Common myeloid progenitor, CD34-positive (primary cell): Measurements from ENCODE around the gene TTC27.

Source experiments
- CTCF ChIA-PET: fragments of 350-600 bp; sonication (Branson Sonifier 250); formaldehyde crosslinking; loops from one replicate; lab custom pipeline; 2021; ENCODE audit warnings: antibody characterized with exemption; lab: Charles Lee
- POLR2A ChIA-PET: fragments of 350-600 bp; sonication (Branson Sonifier 250); formaldehyde crosslinking; loops from one replicate; lab custom pipeline; 2021; ENCODE audit warnings: antibody characterized with exemption; lab: Charles Lee
- DNase-seq, 3 donors: peaks; one replicate each; pipeline versions ENCODE4 v3.0.0 to v3.0.0-alpha.2; 2013
- H3K27ac ChIP-seq, 2 experiments: 1 replicate in 1 of 2; 2 replicates in 1 of 2; pipeline ENCODE4 v1.7.0; 2013; ENCODE audit warnings: inconsistent platforms in 2 of 2, low read length in 2 of 2, mild to moderate bottlenecking in 2 of 2, low read depth in 1 of 2, moderate library complexity in 1 of 2; ENCODE audit not compliant: severe bottlenecking in 2 of 2, insufficient read depth in 1 of 2, poor library complexity in 1 of 2
- H3K27me3 ChIP-seq, 5 experiments: replicated peaks in 2 of 5; 1 replicate in 3 of 5; 2 replicates in 2 of 5; pipeline versions ENCODE4 v1.6.1 to v1.7.0; 2013; ENCODE audit warnings: low read length in 4 of 5, mild to moderate bottlenecking in 2 of 5, moderate library complexity in 2 of 5, inconsistent platforms in 1 of 5; ENCODE audit not compliant: insufficient read depth in 5 of 5, control insufficient read depth in 4 of 5
- H3K36me3 ChIP-seq, 4 experiments: 1 replicate in 2 of 4; 2 replicates in 2 of 4; pipeline versions ENCODE4 v1.6.1 to v1.7.0; 2013; ENCODE audit warnings: low read length in 3 of 4, control low read depth in 1 of 4, mild to moderate bottlenecking in 1 of 4; ENCODE audit not compliant: control insufficient read depth in 4 of 4, insufficient read depth in 4 of 4
- H3K4me1 ChIP-seq, 4 experiments: 1 replicate in 3 of 4; 2 replicates in 1 of 4; pipeline versions ENCODE4 v1.6.1 to v1.7.1; 2013; ENCODE audit warnings: low read length in 3 of 4, mild to moderate bottlenecking in 3 of 4, control low read depth in 1 of 4, inconsistent platforms in 1 of 4, moderate library complexity in 1 of 4; ENCODE audit not compliant: control insufficient read depth in 4 of 4, insufficient read depth in 4 of 4; ENCODE audit errors: control extremely low read depth in 1 of 4
- H3K4me3 ChIP-seq, 7 experiments: 1 replicate in 4 of 7; 2 replicates in 3 of 7; pipeline versions ENCODE4 v1.5.1 to v1.7.0; 2013; ENCODE audit warnings: mild to moderate bottlenecking in 7 of 7, low read length in 6 of 7, moderate library complexity in 6 of 7, inconsistent platforms in 2 of 7, low read depth in 2 of 7, control low read depth in 1 of 7; ENCODE audit not compliant: insufficient read depth in 4 of 7, control insufficient read depth in 1 of 7; ENCODE audit errors: extremely low read depth in 1 of 7
- H3K9me3 ChIP-seq, 5 experiments: 1 replicate in 4 of 5; 2 replicates in 1 of 5; pipeline versions ENCODE4 v1.6.1 to v1.7.1; 2013; ENCODE audit warnings: low read length in 4 of 5, mild to moderate bottlenecking in 2 of 5, inconsistent platforms in 1 of 5, low read depth in 1 of 5, moderate library complexity in 1 of 5; ENCODE audit not compliant: control insufficient read depth in 4 of 5, insufficient read depth in 2 of 5; ENCODE audit errors: control extremely low read depth in 1 of 5
- WGBS: methylation state at CpG from one replicate; pipeline ENCODE4 v1.1.5; 2013; ENCODE audit not compliant: insufficient coverage; 5-methylcytosine and 5-hydroxymethylcytosine counted together

The TTC27 gene

GRCh38 chr2:32849456-32850194, 221.8 kb downstream of the TTC27 start:
- DNase-seq = no peak
- Histone ChIP-seq H3K36me3 (no peaks in the 10 kb centered on the region), H3K9me3 (peaks cover 0 to 2% (median 0%) of the 10 kb centered on the region in 5 experiments), H3K27me3 (no peaks in the 10 kb centered on the region), H3K4me1 (no peaks in the 10 kb centered on the region), H3K27ac (no peak overlapping the region), H3K4me3 (no peak overlapping the region)
- 100% methylated on average over 2 of the region's 5 CpGs for WGBS
- POLR2A ChIA-PET = no interaction called here
- CTCF ChIA-PET = interaction anchor here (1.5 to 1.6 kb wide), 2 partner anchors 14 to 27 kb away, joined by 4 to 5 read pairs; no protein-coding TSS in a partner anchor

DNA sequence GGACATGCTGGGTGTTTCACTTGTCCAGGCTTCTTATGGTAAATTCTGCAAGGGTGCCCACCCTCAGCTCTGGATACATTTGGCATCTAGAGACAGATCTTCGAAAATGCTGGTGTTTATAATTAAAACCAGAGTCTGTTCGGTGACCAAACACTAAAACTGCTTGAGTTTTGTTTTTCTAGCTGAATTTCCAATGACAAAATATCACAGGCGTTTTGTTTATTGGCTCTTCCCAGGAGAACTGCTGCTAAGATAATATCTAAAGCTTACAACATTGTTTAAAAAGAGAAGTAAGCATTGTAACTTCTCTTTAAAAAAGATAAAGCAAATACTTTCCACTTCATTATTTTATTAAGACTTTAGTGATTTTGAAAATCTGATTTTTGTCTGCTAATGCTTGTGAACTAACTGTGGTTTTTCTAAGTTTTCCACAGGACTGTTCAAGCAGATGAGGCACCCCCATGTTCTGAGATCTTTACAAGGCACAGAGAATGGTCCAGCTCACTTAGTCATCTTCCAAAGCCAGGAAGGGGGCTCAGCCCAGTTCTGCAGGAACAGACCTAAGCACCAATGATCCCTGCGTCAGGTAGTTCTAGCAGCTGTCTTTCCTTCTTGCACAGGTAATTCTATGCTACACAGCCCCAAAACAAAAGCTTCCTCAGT, 224.1 kb downstream of the TTC27 start:
- no peaks in the 10 kb centered on the region for H3K4me1 ChIP-seq
- WGBS = 93% methylated on average over 3 of the region's 4 CpGs
- no peak overlapping the region for H3K27ac ChIP-seq
- H3K4me3 ChIP-seq = no peak overlapping the region
- CTCF ChIA-PET = interaction anchor here (0.6 kb wide), 1 partner anchor 55 kb away, joined by 3 read pairs; no protein-coding TSS in a partner anchor
- no peak for DNase-seq
- POLR2A ChIA-PET = no interaction called here
- H3K9me3 ChIP-seq = no peaks in the 10 kb centered on the region
- no peaks in the 10 kb centered on the region for H3K36me3 ChIP-seq
- H3K27me3 ChIP-seq = no peaks in the 10 kb centered on the region

- no peak for DNase-seq
- Histone ChIP-seq H3K27me3 (no peaks in the 10 kb centered on the region), H3K4me1 (peaks cover 0 to 6% (median 3%) of the 10 kb centered on the region in 4 experiments), H3K9me3 (no peaks in the 10 kb centered on the region), H3K27ac (no peak overlapping the region), H3K36me3 (no peaks in the 10 kb centered on the region), H3K4me3 (no peak overlapping the region)
- ChIA-PET POLR2A (no interaction called here), CTCF (no interaction called here)
- 97% methylated on average over 4 of the region's 5 CpGs for WGBS
These were observed 225.0 kb downstream of the TTC27 start for GRCh38 chr2:32852856-32853255.

DNA sequence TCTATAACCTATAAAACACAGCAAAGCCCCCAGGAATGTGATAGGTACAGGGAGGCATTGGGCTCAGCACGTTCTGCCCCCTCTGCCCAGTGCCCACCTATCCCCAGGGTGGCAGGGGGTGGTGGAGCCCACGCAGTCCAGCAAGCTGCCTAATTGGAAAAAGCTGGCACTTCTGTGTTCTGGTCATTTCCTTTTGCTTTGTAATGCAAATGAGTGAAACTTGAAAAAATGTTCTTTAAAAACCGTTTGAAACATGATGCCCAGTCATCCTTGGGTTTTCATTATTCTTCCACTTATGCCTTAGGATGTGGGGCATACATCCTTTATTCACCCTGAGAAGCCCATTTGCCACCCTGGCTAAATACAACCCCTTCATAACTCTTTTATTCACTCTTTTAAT, 229.0 kb downstream of the TTC27 start:
- DNase-seq = no peak
- Histone ChIP-seq H3K4me1 (peaks cover 0 to 8% (median 4%) of the 10 kb centered on the region in 4 experiments), H3K4me3 (no peak overlapping the region), H3K9me3 (no peaks in the 10 kb centered on the region), H3K36me3 (no peaks in the 10 kb centered on the region), H3K27me3 (no peaks in the 10 kb centered on the region), H3K27ac (no peak overlapping the region)
- WGBS = 64% methylated on average over 2 of the region's 3 CpGs
- POLR2A ChIA-PET = no interaction called here
- CTCF ChIA-PET = interaction anchor here (0.6 to 1.2 kb wide), 2 partner anchors 88 to 1152 kb away, joined by 3 to 5 read pairs; no protein-coding TSS in a partner anchor

DNA sequence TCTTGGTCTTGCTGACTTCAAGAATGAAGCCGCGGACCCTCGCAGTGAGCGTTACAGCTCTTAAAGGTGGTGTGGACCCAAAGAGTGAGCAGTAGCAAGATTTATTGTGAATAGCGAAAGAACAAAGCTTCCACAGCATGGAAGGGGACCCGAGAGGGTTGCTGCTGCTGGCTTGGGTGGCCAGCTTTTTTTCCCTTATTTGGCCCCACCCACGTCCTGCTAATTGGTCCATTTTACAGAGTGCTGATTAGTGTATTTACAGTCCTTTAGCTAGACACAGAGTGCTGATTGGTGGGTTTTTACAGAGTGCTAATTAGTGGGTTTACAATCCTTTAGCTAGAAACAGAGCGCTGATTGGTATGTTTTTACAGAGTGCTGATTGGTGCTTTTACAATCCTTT, 230.9 kb downstream of the TTC27 start:
- Histone ChIP-seq H3K4me1 (peaks cover 0 to 8% (median 4%) of the 10 kb centered on the region in 4 experiments), H3K27ac (no peak overlapping the region), H3K27me3 (no peaks in the 10 kb centered on the region), H3K9me3 (no peaks in the 10 kb centered on the region), H3K4me3 (no peak overlapping the region), H3K36me3 (no peaks in the 10 kb centered on the region)
- ChIA-PET CTCF (interaction anchor here (0.8 to 2.4 kb wide), 2 partner anchors 19 to 175 kb away, joined by 3 to 6 read pairs; no protein-coding TSS in a partner anchor), POLR2A (no interaction called here)
- WGBS = 97% methylated on average over 5 of the region's 8 CpGs
- DNase-seq = no peak

DNA sequence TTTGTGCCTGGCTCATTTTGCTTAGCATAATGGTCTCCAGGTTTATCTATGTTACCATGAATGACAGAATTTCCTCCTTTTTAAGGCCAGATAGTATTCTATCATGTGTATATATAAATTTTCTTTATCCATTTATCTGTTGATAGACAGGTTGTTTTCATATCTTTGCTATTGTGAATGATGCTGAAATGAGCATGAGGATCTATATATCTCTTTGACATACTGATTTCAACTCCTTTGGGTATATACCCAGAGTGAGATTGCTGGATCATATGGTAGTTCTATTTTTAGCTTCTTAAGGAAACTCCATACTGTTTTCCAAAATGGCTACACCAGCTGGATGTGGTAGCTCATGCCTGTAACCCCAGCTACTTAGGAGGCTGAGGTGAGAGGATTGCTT, 232.5 kb downstream of the TTC27 start:
- no peak overlapping the region for H3K4me3 ChIP-seq

More for the DNA sequence above, 232.5 kb downstream of the TTC27 start:
- Histone ChIP-seq H3K36me3 (no peaks in the 10 kb centered on the region), H3K9me3 (no peaks in the 10 kb centered on the region), H3K4me1 (peaks cover 0 to 8% (median 4%) of the 10 kb centered on the region in 4 experiments), H3K27ac (no peak overlapping the region), H3K27me3 (no peaks in the 10 kb centered on the region)
- no peak for DNase-seq
- ChIA-PET POLR2A (no interaction called here), CTCF (interaction anchor here (2.4 kb wide), 1 partner anchor 17 kb away, joined by 6 read pairs; no protein-coding TSS in a partner anchor)
